GM21526 (cell line): ENCODE measurements around the gene UBALD2.

Source experiments
- ATAC-seq: cut with Tn5 transposase; IDR thresholded peaks from one replicate; pipeline ENCODE4 v1.9.1; 2021; ENCODE audit warnings: moderate library complexity; ENCODE audit not compliant: unreplicated experiment, low FRiP score

The UBALD2 gene

GRCh38 chr17:76307966-76308338, 42.8 kb downstream of the UBALD2 start, which contains the start of gene QRICH2:
QRICH2 (minus strand) TSS chr17:76308276; CDS start chr17:76307998, 278 bp downstream.
- ATAC-seq, result no peak

- ATAC-seq, result no peak
These were observed 44.3 kb downstream of the UBALD2 start for GRCh38 chr17:76309461-76309860.

GRCh38 chr17:76312735-76313134, 47.6 kb downstream of the UBALD2 start:
- no peak for ATAC-seq

GRCh38 chr17:76314392-76315227, 49.5 kb downstream of the UBALD2 start:
- no peak for ATAC-seq

GRCh38 chr17:76317535-76317934, 52.4 kb downstream of the UBALD2 start:
- no peak for ATAC-seq

GRCh38 chr17:76318586-76318985, 53.4 kb downstream of the UBALD2 start:
- no peak for ATAC-seq
